NCI-H146 treated with DMSO at 0.1 percent for 48 hours (cell line): ENCODE results near the gene PSMA5.
"Not testable (repeated sequence)": the region's sequence is repeated elsewhere in the genome, so short reads cannot be mapped to it uniquely, and the experiment has no call there.

Experiments used
- DNase-seq: peaks from one replicate; lab custom pipeline; 2025; ENCODE audit not compliant: unreplicated experiment; lab: John Stamatoyannopoulos, UW

PSMA5 gene

DNA sequence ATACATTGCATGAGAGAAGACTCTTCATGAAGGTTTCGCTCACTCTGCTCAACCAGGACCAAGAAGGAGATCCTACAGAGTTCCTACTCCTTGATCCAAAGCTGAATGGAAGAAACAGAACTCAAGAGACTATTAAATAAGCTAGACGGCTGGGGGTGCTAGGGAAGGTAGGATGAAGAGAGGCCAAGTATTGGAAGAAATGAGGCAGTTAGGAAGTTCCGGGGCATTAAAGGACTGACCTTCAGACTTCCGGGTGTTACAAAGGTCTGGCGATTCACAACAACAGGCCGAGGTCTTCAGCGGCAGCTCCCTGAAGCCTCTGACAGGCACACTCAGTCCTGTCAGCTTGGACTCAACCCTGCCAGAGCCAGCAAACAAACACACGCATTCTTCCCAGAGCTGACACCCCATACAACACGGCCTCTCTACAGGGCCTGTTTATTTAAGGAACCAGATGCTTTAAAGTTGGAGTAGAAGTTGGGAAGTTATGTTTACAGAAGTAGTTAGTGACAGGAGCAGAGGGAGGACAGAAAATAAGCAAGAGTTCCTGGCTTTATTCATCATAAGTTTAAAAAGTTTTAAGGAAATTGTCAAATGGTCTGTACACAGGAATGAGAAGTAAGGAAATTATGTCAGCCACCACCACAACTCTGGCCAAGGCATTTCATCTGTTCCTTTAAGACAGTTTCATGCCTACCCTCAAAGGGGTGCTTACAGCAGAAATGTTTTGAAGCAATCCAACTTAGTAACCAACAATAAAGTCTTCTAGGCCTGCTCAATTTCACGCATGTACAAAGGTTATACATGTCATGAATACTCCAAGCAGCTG is 33.2 kb downstream of the PSMA5 start:
- no peak for DNase-seq

DNA sequence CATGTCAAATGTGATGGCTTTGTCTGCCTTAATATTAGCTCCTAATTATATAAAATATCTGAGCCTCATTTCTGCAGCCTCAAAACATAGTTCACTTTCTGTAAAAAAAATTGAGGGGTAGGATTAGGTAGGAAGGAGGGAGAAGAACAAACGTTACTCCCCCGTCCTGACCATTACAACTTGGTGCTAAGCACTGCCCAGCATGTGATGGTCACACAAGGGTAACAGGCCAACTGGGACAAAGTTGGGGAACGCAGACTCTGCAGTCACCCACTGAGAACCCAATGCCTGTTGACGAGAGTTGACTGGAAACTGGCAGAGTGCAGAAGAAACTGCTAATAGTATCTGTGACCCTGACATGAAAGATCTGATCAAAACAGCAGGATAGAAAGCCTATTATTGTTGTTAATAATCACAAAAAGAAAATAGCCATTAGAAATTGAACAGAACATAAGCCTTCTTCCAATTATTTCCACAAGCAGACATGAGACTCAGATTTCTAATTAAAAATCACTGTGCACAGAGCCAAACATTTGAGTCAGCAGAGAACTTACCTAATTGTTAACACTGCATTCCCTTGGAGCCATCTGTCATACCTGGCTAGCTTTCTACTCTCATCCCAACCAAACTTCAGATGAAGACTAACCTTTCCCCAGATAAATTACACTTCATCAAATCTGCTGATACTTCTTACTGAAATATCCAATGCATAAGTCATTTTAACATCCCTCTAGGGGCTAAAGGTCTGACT is 34.0 kb downstream of the PSMA5 start:
- no peak for DNase-seq

DNA sequence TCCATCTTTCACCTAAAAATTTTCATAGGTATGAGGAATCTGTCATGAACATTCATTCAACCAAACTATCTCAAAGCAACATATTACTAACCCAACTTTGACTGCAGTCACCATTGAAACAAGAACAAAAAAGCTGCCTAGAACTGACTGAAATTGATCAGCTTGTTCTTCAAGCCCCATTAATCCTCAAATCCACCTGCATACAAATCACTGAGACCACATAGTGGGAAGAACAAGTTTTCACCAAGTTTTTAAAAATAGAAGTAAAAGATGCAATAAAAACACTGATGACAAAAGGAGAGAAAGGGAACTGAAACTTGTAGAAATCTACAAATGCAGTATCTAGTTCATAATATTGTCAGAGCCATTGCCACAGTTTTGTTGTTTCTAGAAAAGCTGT is 34.6 kb downstream of the PSMA5 start:
- DNase-seq, result no peak

DNA sequence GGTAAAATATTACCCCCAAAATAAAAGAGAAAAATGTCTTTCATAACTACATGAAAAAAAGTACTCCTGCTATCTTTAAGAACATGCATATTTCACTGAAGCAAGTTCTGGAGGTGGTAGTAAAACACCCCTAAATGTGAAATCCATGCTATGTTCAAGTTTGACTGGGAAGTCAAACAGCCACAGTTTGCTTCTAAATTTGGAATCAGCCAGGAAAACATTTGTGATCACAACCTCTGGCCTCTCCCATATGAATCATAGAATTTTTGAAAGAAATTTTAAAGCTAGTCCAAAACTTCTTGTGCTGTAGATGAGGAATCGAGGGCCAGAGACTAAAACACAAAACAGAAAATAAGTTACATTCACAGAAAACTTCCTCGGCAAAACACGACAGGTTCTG is 35.1 kb downstream of the PSMA5 start:
- no peak for DNase-seq

- no peak for DNase-seq
Measured at GRCh38 chr1:109389638-109390341, 36.5 kb downstream of the PSMA5 start.

GRCh38 chr1:109388884-109389637 is 37.2 kb downstream of the PSMA5 start:
- no peak for DNase-seq

- DNase-seq, result no peak
Measured at GRCh38 chr1:109388208-109388711, 38.0 kb downstream of the PSMA5 start.

DNA sequence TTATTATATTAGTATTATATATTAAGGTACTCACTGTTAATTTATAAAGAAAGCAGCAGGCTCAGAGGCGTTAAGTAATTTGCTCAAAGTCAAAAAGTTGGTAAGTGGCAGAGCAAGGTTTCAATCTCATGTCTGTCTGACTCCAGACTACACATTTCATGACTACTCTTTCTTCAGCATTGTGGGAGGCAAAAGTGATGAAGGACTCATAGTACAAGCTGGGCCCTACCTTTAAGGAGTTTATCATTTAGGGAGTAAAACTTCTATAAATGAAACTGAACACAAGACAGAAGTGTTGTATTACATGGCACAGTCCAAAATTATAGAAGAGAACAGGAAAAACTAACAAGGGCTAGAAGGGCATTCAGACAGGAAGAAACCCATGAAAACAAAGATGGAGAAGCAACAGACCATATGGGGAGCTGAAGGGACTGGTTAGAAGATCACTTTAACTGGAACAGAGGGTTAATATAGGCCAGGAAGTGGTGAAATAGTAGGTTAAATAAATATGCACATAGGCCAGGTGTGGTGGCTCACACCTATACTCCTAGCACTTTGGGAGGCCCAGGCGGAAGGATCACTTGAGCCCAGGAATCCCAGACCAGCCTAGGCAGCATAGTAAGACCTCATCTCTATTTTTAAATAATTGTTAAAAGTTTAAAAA is 40.1 kb downstream of the PSMA5 start:
- DNase-seq, result no peak

- no peak for DNase-seq
Measured at GRCh38 chr1:109385417-109385816, 40.8 kb downstream of the PSMA5 start.

DNA sequence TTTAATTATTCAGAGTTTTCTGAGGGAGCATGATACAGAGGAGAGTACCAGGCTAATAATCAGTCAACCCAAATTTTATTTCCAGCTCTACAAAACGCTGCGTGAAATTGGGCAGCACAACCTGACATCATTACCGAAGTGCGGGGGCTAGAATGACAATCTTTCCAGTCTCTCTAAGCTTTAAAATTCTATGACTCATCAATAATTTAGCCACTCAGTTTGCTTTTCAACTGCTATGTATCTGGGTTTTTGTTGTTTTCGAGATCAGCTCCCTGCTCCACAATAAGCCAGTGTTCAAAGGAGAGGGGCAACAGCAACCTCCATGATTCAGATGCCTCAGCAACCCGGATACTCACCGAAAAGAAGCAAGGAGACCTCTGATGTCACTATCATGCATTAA is 42.4 kb downstream of the PSMA5 start:
- DNase-seq, result no peak

DNA sequence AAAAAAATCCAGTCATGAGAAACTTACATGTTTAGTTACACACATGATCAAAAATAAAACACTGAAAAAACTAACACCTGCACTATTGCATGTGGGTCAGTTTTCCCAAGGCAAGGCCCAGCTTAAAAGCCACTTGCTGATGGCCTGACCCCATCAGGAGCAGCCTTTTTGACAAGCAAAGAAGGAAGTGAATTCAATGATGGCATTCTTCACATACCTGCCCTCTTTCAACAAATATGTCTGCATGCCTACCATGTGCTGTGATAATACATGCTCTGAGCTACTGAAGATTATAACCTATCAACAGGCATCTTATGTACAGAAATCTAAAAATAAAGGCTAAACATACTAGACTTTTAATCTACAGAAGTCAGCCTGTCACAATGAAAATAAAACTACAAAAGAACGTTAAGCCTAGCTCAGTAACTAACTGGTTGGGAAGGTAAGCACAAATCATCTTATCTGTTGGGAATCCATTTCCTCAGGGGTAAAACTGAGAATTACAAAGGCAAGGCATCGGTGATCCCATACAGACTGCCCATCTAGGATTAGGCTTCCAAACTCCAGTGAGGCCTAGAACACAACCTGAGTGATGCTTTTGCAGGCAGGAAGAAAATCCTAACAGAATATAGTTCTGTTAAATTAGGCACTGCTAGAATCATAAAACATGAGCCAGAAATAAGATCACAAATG is 43.0 kb downstream of the PSMA5 start:
- DNase-seq, result no peak

DNA sequence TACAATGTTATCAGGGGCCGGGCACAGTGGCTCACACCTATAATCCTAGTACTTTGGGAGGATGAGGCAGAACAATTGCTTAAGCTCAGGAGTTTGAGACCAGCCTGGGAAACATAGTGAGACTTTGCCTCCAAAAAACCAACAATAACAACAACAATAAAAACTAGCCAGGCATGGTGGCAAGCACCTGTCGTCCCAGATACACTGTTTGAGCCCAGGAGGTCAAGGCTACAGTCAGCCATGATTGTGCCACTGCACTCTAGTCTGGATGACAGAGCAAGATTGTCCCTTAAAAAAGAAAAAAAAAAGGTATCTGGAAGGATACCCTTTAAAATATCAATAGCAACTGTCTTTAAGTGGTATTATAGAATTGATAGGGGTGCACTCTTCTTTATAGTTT is 44.7 kb downstream of the PSMA5 start:
- no peak for DNase-seq

GRCh38 chr1:109379907-109380306 is 46.3 kb downstream of the PSMA5 start:
- DNase-seq, result no peak

DNA sequence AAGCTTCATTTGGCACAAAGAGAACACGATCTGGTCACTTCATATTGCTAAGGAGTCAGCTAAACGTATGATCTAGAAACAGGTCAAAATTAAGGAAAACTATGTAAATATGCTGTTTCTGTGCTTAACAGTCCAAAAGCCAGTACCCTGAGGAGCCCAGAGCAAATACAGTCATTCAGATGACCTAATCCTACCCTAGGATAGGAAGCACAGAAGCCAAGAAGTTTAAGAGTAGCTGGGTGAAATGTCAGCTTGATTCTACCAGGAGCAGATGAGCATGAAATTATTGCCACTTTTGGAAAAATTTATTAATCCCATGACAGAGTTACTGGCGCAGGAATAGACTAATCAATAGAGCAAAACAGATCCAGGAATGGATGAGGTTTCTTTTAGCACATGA is 46.8 kb downstream of the PSMA5 start:
- DNase-seq, result no peak

GRCh38 chr1:109377698-109378097 is 48.5 kb downstream of the PSMA5 start:
- DNase-seq, result no peak

DNA sequence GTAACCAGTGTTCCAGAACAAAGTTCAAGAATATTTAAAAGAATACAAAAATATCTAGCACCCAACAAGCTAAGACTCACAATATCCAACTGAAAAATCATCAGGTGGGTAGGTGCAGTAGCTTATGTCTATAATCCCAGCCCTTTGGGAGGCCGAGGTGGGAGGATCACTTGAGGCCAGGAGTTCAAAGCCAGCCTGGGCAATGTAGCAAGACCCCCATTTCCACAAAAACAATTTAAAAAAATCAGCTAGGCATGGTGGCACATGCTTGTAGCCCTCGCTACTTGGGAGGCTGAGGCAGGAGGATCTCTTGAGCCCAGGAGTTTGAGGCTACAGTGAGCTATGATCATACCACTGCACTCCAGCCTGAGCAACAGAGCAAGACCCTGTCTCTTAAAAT is 52.6 kb downstream of the PSMA5 start:
- DNase-seq, result not testable (repeated sequence)

- no peak for DNase-seq
Measured at GRCh38 chr1:109373126-109373525, 53.1 kb downstream of the PSMA5 start.

GRCh38 chr1:109372281-109372680 is 54.0 kb downstream of the PSMA5 start:
- DNase-seq, result no peak

- no peak for DNase-seq
Measured at GRCh38 chr1:109371341-109371739, 54.9 kb downstream of the PSMA5 start.
